Ishikawa (cell line): Measurements from ENCODE around the gene NELL1.

ENCODE experiments used
- CEBPB ChIP-seq: IDR thresholded peaks from 2 replicates; pipeline ENCODE4 v1.6.1; 2012
- EP300 ChIP-seq: IDR thresholded peaks from 2 replicates; pipeline ENCODE4 v1.6.1; 2012; ENCODE audit warnings: borderline replicate concordance
- FOXM1 ChIP-seq: IDR thresholded peaks from 2 replicates; pipeline ENCODE4 v1.6.1; 2012; ENCODE audit warnings: low read depth, borderline replicate concordance
- REST ChIP-seq: IDR thresholded peaks from 2 replicates; pipeline ENCODE4 v1.6.1; 2012; ENCODE audit warnings: low read depth, mild to moderate bottlenecking
- YY1 ChIP-seq: IDR thresholded peaks from 2 replicates; pipeline ENCODE4 v1.6.1; 2012; ENCODE audit warnings: low read depth

- no peak for TF ChIP-seq CEBPB
- no peak for TF ChIP-seq FOXM1
- TF ChIP-seq YY1: no peak
- TF ChIP-seq REST: no peak
- TF ChIP-seq EP300: no peak
Observed at GRCh38 chr11:20964985-20965384, 295.6 kb downstream of the NELL1 start.
